Stimulated activated CD8-positive, alpha-beta memory T cell treated with anti-CD3 and anti-CD28 coated beads, Interleukin-4, amount 100 ng/mL, for 24 hours (primary cell): ENCODE results near the gene GIMAP2.
"Not testable (repeated sequence)": the region's sequence is repeated elsewhere in the genome, so short reads cannot be mapped to it uniquely, and the experiment has no call there.

Source experiments
- DNase-seq: peaks from one replicate; pipeline ENCODE4 v3.0.0-alpha.2; 2020; ENCODE audit warnings: low read depth

The GIMAP2 gene

GRCh38 chr7:150676854-150677253 lies 8.7 kb upstream of the GIMAP2 start:
- DNase-seq: not testable (repeated sequence)

GRCh38 chr7:150678601-150679000 lies 6.9 kb upstream of the GIMAP2 start:
- DNase-seq: not testable (repeated sequence)

GRCh38 chr7:150680364-150680763 lies 5.1 kb upstream of the GIMAP2 start:
- DNase-seq: not testable (repeated sequence)

- no peak for DNase-seq
Measured at GRCh38 chr7:150686030-150686631, 625 bp downstream of the GIMAP2 start.

GRCh38 chr7:150688630-150689029 lies 3.1 kb downstream of the GIMAP2 start:
- no peak for DNase-seq

- DNase-seq: no peak
Measured at GRCh38 chr7:150695654-150696053, 10.1 kb downstream of the GIMAP2 start.

GRCh38 chr7:150703209-150703608 lies 17.7 kb downstream of the GIMAP2 start:
- no peak for DNase-seq

GRCh38 chr7:150715293-150715692 lies 29.8 kb downstream of the GIMAP2 start:
- no peak for DNase-seq

- no peak for DNase-seq
Measured at GRCh38 chr7:150715738-150716137, 30.2 kb downstream of the GIMAP2 start.

- no peak for DNase-seq
Measured at GRCh38 chr7:150716368-150716767, 30.9 kb downstream of the GIMAP2 start, which contains the start of gene GIMAP1. GIMAP1 (plus strand) TSS chr7:150716613; CDS start chr7:150719048, 2,435 bp downstream.

GRCh38 chr7:150716939-150717338 lies 31.4 kb downstream of the GIMAP2 start:
- DNase-seq: no peak

GRCh38 chr7:150717814-150718420 lies 32.4 kb downstream of the GIMAP2 start:
- no peak for DNase-seq

- no peak for DNase-seq
Measured at GRCh38 chr7:150719436-150719835, 33.9 kb downstream of the GIMAP2 start.

GRCh38 chr7:150719960-150720891 lies 34.7 kb downstream of the GIMAP2 start:
- no peak for DNase-seq

GRCh38 chr7:150721970-150722373 lies 36.5 kb downstream of the GIMAP2 start:
- no peak for DNase-seq

GRCh38 chr7:150722431-150722931 lies 37.0 kb downstream of the GIMAP2 start:
- DNase-seq: no peak

- DNase-seq: no peak
Measured at GRCh38 chr7:150723467-150723866, 38.0 kb downstream of the GIMAP2 start.

- no peak for DNase-seq
Measured at GRCh38 chr7:150727381-150727780, 41.9 kb downstream of the GIMAP2 start.

- no peak for DNase-seq
Measured at GRCh38 chr7:150728011-150728410, 42.5 kb downstream of the GIMAP2 start.

GRCh38 chr7:150728609-150729008 lies 43.1 kb downstream of the GIMAP2 start:
- no peak for DNase-seq

- no peak for DNase-seq
Measured at GRCh38 chr7:150731916-150732315, 46.4 kb downstream of the GIMAP2 start.

GRCh38 chr7:150732786-150733481 lies 47.4 kb downstream of the GIMAP2 start:
- DNase-seq: no peak
